Measurements from ENCODE around the gene BSG.

Gene BSG

GRCh38 chr19:567296-567900, 5.0 kb upstream of the BSG start:
- DNase-seq, result no peak
- in situ Hi-C loops (cut with HindIII; ENCODE audit: low pct_ligation_motif_present, low pct_unique_long_range_greater_than_20kb, low sequenced_read_pairs), result no loop called here

GRCh38 chr19:570251-570686, 2.1 kb upstream of the BSG start:
- no peak for DNase-seq
- in situ Hi-C loops (cut with HindIII; ENCODE audit: low pct_ligation_motif_present, low pct_unique_long_range_greater_than_20kb, low sequenced_read_pairs), result no loop called here

- in situ Hi-C loops (cut with HindIII; ENCODE audit: low pct_ligation_motif_present, low pct_unique_long_range_greater_than_20kb, low sequenced_read_pairs), result no loop called here
- DNase-seq, result peak; percentile 45
Observed at GRCh38 chr19:570937-571565, 1.3 kb upstream of the BSG start.

GRCh38 chr19:571566-571974, 826 bp upstream of the BSG start:
- in situ Hi-C loops (cut with HindIII; ENCODE audit: low pct_ligation_motif_present, low pct_unique_long_range_greater_than_20kb, low sequenced_read_pairs), result no loop called here
- peak; percentile 62 for DNase-seq

- in situ Hi-C loops (cut with HindIII; ENCODE audit: low pct_ligation_motif_present, low pct_unique_long_range_greater_than_20kb, low sequenced_read_pairs), result no loop called here
- peak; percentile 59 for DNase-seq
Observed at GRCh38 chr19:572743-573518, 535 bp downstream of the BSG start.

- in situ Hi-C loops (cut with HindIII; ENCODE audit: low pct_ligation_motif_present, low pct_unique_long_range_greater_than_20kb, low sequenced_read_pairs), result no loop called here
- DNase-seq, result no peak
Observed at GRCh38 chr19:573519-573825, 1.1 kb downstream of the BSG start.

GRCh38 chr19:574658-575526, 2.5 kb downstream of the BSG start:
- no peak for DNase-seq
- in situ Hi-C loops (cut with HindIII; ENCODE audit: low pct_ligation_motif_present, low pct_unique_long_range_greater_than_20kb, low sequenced_read_pairs), result no loop called here

GRCh38 chr19:575527-576506, 3.4 kb downstream of the BSG start:
- peak; percentile 27 for DNase-seq
- in situ Hi-C loops (cut with HindIII; ENCODE audit: low pct_ligation_motif_present, low pct_unique_long_range_greater_than_20kb, low sequenced_read_pairs), result no loop called here

GRCh38 chr19:576768-577438, 4.5 kb downstream of the BSG start:
- no peak for DNase-seq
- in situ Hi-C loops (cut with HindIII; ENCODE audit: low pct_ligation_motif_present, low pct_unique_long_range_greater_than_20kb, low sequenced_read_pairs), result no loop called here

- in situ Hi-C loops (cut with HindIII; ENCODE audit: low pct_ligation_motif_present, low pct_unique_long_range_greater_than_20kb, low sequenced_read_pairs), result no loop called here
Observed at GRCh38 chr19:577439-578392, 5.3 kb downstream of the BSG start.

GRCh38 chr19:579111-579841, 6.9 kb downstream of the BSG start:
- DNase-seq, result no peak
- in situ Hi-C loops (cut with HindIII; ENCODE audit: low pct_ligation_motif_present, low pct_unique_long_range_greater_than_20kb, low sequenced_read_pairs), result no loop called here

More at GRCh38 chr19:577439-578392, 5.3 kb downstream of the BSG start:
- no peak for DNase-seq

GRCh38 chr19:579842-580155, 7.4 kb downstream of the BSG start:
- in situ Hi-C loops (cut with HindIII; ENCODE audit: low pct_ligation_motif_present, low pct_unique_long_range_greater_than_20kb, low sequenced_read_pairs), result no loop called here
- no peak for DNase-seq

- in situ Hi-C loops (cut with HindIII; ENCODE audit: low pct_ligation_motif_present, low pct_unique_long_range_greater_than_20kb, low sequenced_read_pairs), result no loop called here
- DNase-seq, result no peak
Observed at GRCh38 chr19:580274-580835, 8.0 kb downstream of the BSG start.

GRCh38 chr19:581399-582111, 9.2 kb downstream of the BSG start:
- in situ Hi-C loops (cut with HindIII; ENCODE audit: low pct_ligation_motif_present, low pct_unique_long_range_greater_than_20kb, low sequenced_read_pairs), result no loop called here
- no peak for DNase-seq

GRCh38 chr19:582497-583197, 10.3 kb downstream of the BSG start:
- in situ Hi-C loops (cut with HindIII; ENCODE audit: low pct_ligation_motif_present, low pct_unique_long_range_greater_than_20kb, low sequenced_read_pairs), result no loop called here

More at GRCh38 chr19:582497-583197, 10.3 kb downstream of the BSG start:
- DNase-seq, result no peak

All from ACHN (cell line).